ENCODE data around the gene NEUROG1. TPM values are rescaled to one million over a fixed set of nuclear protein-coding genes. Genes with fewer than 3 reads are reported as not detected.
"Not testable (repeated sequence)": the region's sequence is repeated elsewhere in the genome, so short reads cannot be mapped to it uniquely, and the experiment has no call there.

NEUROG1 gene
- total RNA-seq, 1 donor from 2014 or later: not detected

DNA sequence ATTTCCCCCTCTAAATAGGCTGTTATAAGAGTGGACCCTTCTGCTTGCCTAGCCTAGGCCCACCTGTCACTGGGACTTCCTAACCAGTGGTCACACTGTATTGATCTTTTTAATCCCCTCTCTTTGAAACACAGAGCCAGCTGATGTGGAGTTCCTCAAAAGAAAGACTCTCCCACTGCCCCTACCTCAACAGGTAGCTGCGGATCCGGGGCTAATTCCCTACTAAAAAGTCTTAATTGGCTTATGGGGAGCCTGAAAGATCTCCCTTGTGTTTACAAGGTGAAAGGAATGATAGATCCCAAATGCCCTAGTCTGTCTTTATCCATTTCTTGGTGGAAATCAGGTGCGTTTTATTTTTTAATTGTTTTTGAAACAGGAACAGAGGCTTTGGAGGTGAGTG, 2.0 kb downstream of the NEUROG1 start:
- intact Hi-C loops (cut with DNase I): no loop called here
- no peak overlapping the region for H3K4me3 ChIP-seq
- peaks cover 16% of the 10 kb centered on the region for H3K4me1 ChIP-seq
- H3K27ac ChIP-seq: no peak overlapping the region
- no peaks in the 10 kb centered on the region for H3K9me3 ChIP-seq
- DNase-seq (ENCODE audit: extremely low spot score in 2 of 2): peak in 1 of 2 donors; percentile 12
- no peaks in the 10 kb centered on the region for H3K27me3 ChIP-seq
- H3K36me3 ChIP-seq: no peaks in the 10 kb centered on the region
- TF ChIP-seq POLR2AphosphoS5 (IDR thresholded peaks at IDR 0.05; ENCODE audit: insufficient read depth in 1 of 2, low read depth in 1 of 2) (no peak), POLR2A (IDR thresholded peaks at IDR 0.05) (no peak)
- TF ChIP-seq, protein P1, sequence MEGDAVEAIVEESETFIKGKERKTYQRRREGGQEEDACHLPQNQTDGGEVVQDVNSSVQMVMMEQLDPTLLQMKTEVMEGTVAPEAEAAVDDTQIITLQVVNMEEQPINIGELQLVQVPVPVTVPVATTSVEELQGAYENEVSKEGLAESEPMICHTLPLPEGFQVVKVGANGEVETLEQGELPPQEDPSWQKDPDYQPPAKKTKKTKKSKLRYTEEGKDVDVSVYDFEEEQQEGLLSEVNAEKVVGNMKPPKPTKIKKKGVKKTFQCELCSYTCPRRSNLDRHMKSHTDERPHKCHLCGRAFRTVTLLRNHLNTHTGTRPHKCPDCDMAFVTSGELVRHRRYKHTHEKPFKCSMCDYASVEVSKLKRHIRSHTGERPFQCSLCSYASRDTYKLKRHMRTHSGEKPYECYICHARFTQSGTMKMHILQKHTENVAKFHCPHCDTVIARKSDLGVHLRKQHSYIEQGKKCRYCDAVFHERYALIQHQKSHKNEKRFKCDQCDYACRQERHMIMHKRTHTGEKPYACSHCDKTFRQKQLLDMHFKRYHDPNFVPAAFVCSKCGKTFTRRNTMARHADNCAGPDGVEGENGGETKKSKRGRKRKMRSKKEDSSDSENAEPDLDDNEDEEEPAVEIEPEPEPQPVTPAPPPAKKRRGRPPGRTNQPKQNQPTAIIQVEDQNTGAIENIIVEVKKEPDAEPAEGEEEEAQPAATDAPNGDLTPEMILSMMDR (IDR thresholded peaks at IDR 0.05): no peak

DNA sequence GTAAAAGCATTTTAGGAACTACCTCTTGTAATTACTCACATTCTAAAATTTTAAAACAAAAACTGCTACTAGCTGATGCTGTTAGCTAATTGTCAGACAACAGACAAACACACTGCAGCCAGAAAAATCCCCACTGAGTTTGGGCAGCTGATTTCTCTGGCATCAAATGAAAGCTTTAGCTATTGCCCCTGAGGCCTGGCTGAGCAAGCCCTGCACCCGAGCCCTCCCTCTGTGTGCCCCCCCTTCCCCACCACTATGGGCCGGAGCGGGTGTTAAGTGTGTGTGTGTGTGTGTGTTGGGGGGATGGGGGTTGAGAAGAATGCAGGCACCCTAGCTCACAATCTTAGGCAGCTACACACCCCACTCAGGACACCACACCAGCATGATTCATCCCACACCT, 2.4 kb downstream of the NEUROG1 start:
- no peak for DNase-seq (ENCODE audit: extremely low spot score in 2 of 2)
- H3K9me3 ChIP-seq: no peaks in the 10 kb centered on the region

DNA sequence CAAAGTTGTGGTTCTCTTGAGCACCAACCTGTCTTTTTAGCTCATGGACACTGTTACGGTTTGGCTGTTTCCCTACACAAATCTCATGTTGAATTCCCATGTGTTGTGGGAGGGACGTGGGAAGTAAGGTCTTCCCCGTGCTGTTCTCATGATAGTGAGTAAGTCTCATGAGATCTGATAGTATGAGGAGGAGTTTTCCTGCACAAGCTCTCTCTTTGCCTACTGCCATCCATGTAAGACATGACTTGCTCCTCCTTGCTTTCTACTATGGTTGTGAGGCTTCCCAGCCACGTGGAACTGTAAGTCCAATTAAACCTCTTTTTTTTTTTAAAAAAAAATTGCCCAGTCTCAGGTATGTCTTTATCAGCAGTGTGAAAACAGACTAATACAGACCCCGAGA, 6.2 kb downstream of the NEUROG1 start:
- H3K27ac ChIP-seq; H3K27me3 ChIP-seq; H3K36me3 ChIP-seq; intact Hi-C loops (cut with DNase I); H3K9me3 ChIP-seq; H3K4me1 ChIP-seq; H3K4me3 ChIP-seq: not testable (repeated sequence)
- peak in 1 of 2 donors; percentile 19 for DNase-seq (ENCODE audit: extremely low spot score in 2 of 2)

More for the DNA sequence above, 2.4 kb downstream of the NEUROG1 start:
- peaks cover 16% of the 10 kb centered on the region for H3K4me1 ChIP-seq
- TF ChIP-seq POLR2AphosphoS5 (IDR thresholded peaks at IDR 0.05; ENCODE audit: insufficient read depth in 1 of 2, low read depth in 1 of 2): no peak
- TF ChIP-seq POLR2A (IDR thresholded peaks at IDR 0.05): no peak
- TF ChIP-seq, protein P1 (IDR thresholded peaks at IDR 0.05): no peak
- H3K36me3 ChIP-seq: no peaks in the 10 kb centered on the region
- H3K27me3 ChIP-seq: no peaks in the 10 kb centered on the region
- H3K27ac ChIP-seq: no peak overlapping the region
- intact Hi-C loops (cut with DNase I): no loop called here
- H3K4me3 ChIP-seq: no peak overlapping the region

- Histone ChIP-seq H3K27ac (no peak overlapping the region), H3K9me3 (no peaks in the 10 kb centered on the region), H3K36me3 (no peaks in the 10 kb centered on the region), H3K4me1 (no peaks in the 10 kb centered on the region), H3K4me3 (no peak overlapping the region), H3K27me3 (no peaks in the 10 kb centered on the region)
- DNase-seq (ENCODE audit: extremely low spot score in 2 of 2): peak in 1 of 2 donors; percentile 34
- intact Hi-C loops (cut with DNase I): no loop called here
- TF ChIP-seq, protein P1 (IDR thresholded peaks at IDR 0.05): no peak
- TF ChIP-seq POLR2AphosphoS5 (IDR thresholded peaks at IDR 0.05; ENCODE audit: insufficient read depth in 1 of 2, low read depth in 1 of 2) (no peak), POLR2A (IDR thresholded peaks at IDR 0.05) (no peak)
Observed at GRCh38 chr5:135526924-135527323, 8.8 kb downstream of the NEUROG1 start.

DNA sequence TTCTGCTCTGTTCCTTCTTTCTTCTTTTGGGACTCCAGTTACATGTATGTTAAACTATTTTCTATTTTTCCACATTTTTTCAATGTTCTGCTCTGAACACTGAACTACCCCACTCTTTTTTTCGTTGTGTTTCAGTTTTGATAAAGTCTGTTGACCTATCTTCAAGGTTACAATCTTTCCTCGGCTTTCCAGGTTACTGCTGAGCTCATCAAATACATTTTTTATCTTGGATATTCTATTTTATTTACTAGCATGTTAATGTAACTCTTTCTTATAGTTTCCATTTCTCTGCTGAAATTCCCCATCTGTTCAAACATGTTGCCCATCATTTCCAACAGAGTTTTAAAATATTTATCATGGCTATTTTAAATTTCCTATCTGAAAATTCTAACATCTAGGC, 13.8 kb downstream of the NEUROG1 start:
- H3K4me1 ChIP-seq: no peaks in the 10 kb centered on the region
- intact Hi-C loops (cut with DNase I): no loop called here
- H3K27ac ChIP-seq: no peak overlapping the region
- no peaks in the 10 kb centered on the region for H3K36me3 ChIP-seq
- TF ChIP-seq POLR2AphosphoS5 (IDR thresholded peaks at IDR 0.05; ENCODE audit: insufficient read depth in 1 of 2, low read depth in 1 of 2): no peak
- no peak for TF ChIP-seq POLR2A (IDR thresholded peaks at IDR 0.05)
- TF ChIP-seq, protein P1 (IDR thresholded peaks at IDR 0.05): no peak
- H3K27me3 ChIP-seq: no peaks in the 10 kb centered on the region
- no peak overlapping the region for H3K4me3 ChIP-seq
- H3K9me3 ChIP-seq: no peaks in the 10 kb centered on the region
- no peak for DNase-seq (ENCODE audit: extremely low spot score in 2 of 2)

GRCh38 chr5:135517631-135518030, 18.1 kb downstream of the NEUROG1 start:
- intact Hi-C loops (cut with DNase I): no loop called here

More at GRCh38 chr5:135517631-135518030, 18.1 kb downstream of the NEUROG1 start:
- Histone ChIP-seq H3K27ac (no peak overlapping the region), H3K9me3 (no peaks in the 10 kb centered on the region), H3K36me3 (no peaks in the 10 kb centered on the region), H3K27me3 (no peaks in the 10 kb centered on the region), H3K4me1 (no peaks in the 10 kb centered on the region), H3K4me3 (no peak overlapping the region)
- TF ChIP-seq, protein P1 (IDR thresholded peaks at IDR 0.05): no peak
- TF ChIP-seq POLR2A (IDR thresholded peaks at IDR 0.05) (no peak), POLR2AphosphoS5 (IDR thresholded peaks at IDR 0.05; ENCODE audit: insufficient read depth in 1 of 2, low read depth in 1 of 2) (no peak)
- DNase-seq (ENCODE audit: extremely low spot score in 2 of 2): peak in 1 of 2 donors; percentile 16
